ENCODE data around the gene C1QTNF9B.

DNA sequence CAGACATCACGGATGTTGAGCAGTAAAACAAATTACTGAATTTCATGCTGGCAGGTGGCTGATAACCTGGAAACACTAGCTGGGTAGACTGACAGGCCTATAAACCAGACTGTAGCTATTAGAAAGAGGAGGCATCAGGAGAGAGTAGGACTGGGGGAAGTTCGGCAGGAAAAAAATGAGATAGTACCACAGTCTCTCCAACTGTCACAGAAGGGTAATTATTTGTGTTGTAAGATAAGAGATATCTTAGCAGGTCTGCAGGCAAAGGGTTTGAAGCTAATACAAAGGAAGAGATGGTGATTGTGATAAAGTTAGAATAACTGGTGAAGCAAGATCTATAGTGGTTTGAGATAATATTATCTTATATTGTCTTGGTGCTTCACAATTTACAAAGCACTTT, 49.8 kb downstream of the C1QTNF9B start:
- TF ChIP-seq CTCF (IDR thresholded peaks at IDR 0.05 in 8 of 11, conservative IDR thresholded peaks at IDR 0.05 in 3 of 11), result no peak
- TF ChIP-seq POLR2AphosphoS5 (IDR thresholded peaks at IDR 0.05), result no peak
- TF ChIP-seq POLR2A (IDR thresholded peaks at IDR 0.05), result no peak
